Neural crest cell (in vitro differentiated cells): ENCODE results near the gene ARFGEF2. TPM values are rescaled to one million over a fixed set of nuclear protein-coding genes. Genes with fewer than 3 reads are reported as not detected.

Experiments
- DNase-seq: peaks from one replicate; pipeline ENCODE4 v3.0.0; 2021; ENCODE audit warnings: low read depth, mixed read lengths, low spot score
- H3K27ac Mint-ChIP-seq: one replicate; pipeline ENCODE4 v1.8.0; 2021; ENCODE audit warnings: mild to moderate bottlenecking, mixed read lengths; ENCODE audit not compliant: unreplicated experiment
- H3K27me3 Mint-ChIP-seq: 2 replicates; pipeline ENCODE4 v1.8.0; 2021; ENCODE audit warnings: low read depth, mild to moderate bottlenecking, mixed read lengths
- H3K36me3 Mint-ChIP-seq: 2 replicates; pipeline ENCODE4 v1.8.0; 2021; ENCODE audit warnings: low read depth, mild to moderate bottlenecking, mixed read lengths
- H3K4me1 Mint-ChIP-seq: 2 replicates; pipeline ENCODE4 v1.8.0; 2021; ENCODE audit warnings: mixed read lengths
- H3K4me3 Mint-ChIP-seq: one replicate; pipeline ENCODE4 v1.8.0; 2021; ENCODE audit warnings: mild to moderate bottlenecking, mixed read lengths
- H3K9me3 Mint-ChIP-seq: 2 replicates; pipeline ENCODE4 v1.8.0; 2021; ENCODE audit warnings: mixed read lengths
- CTCF ChIP-seq: fragments of 200-600 bp; sonication (generic); conservative IDR thresholded peaks from 2 replicates; pipeline ENCODE4 v1.5.0; 2021; ENCODE audit warnings: antibody characterized with exemption, mild to moderate bottlenecking
- total RNA-seq: library from RNA; stranded (reverse); gene quantifications from 2 replicates; pipeline ENCODE4 v1.2.1, GENCODE V29; 2021

Gene ARFGEF2
- total RNA-seq, 1 donor from 2014 or later, result 18.0 TPM

GRCh38 chr20:48944663-48945297 is 23.3 kb downstream of the ARFGEF2 start:
- Mint-ChIP-seq H3K9me3 (no peaks in the 10 kb centered on the region), H3K27me3 (no peaks in the 10 kb centered on the region), H3K27ac (no peak overlapping the region), H3K36me3 (no peaks in the 10 kb centered on the region), H3K4me1 (no peaks in the 10 kb centered on the region), H3K4me3 (no peak overlapping the region)
- no peak for TF ChIP-seq CTCF
- DNase-seq, result no peak

GRCh38 chr20:48945840-48946514 is 24.5 kb downstream of the ARFGEF2 start:
- Mint-ChIP-seq H3K4me3 (no peak overlapping the region), H3K9me3 (no peaks in the 10 kb centered on the region), H3K27ac (no peak overlapping the region), H3K36me3 (no peaks in the 10 kb centered on the region), H3K4me1 (no peaks in the 10 kb centered on the region), H3K27me3 (no peaks in the 10 kb centered on the region)
- DNase-seq, result no peak
- TF ChIP-seq CTCF, result no peak

GRCh38 chr20:48948612-48949011 is 27.1 kb downstream of the ARFGEF2 start:
- TF ChIP-seq CTCF, result no peak
- no peak for DNase-seq
- no peak overlapping the region for H3K27ac Mint-ChIP-seq
- H3K36me3 Mint-ChIP-seq, result no peaks in the 10 kb centered on the region
- no peaks in the 10 kb centered on the region for H3K27me3 Mint-ChIP-seq
- H3K9me3 Mint-ChIP-seq, result no peaks in the 10 kb centered on the region
- no peak overlapping the region for H3K4me3 Mint-ChIP-seq
- no peaks in the 10 kb centered on the region for H3K4me1 Mint-ChIP-seq

GRCh38 chr20:48949304-48950170 is 28.0 kb downstream of the ARFGEF2 start:
- Mint-ChIP-seq H3K27me3 (no peaks in the 10 kb centered on the region), H3K36me3 (no peaks in the 10 kb centered on the region), H3K27ac (no peak overlapping the region), H3K4me3 (no peak overlapping the region), H3K4me1 (no peaks in the 10 kb centered on the region), H3K9me3 (no peaks in the 10 kb centered on the region)
- TF ChIP-seq CTCF, result peak; percentile 34
- no peak for DNase-seq

- TF ChIP-seq CTCF, result no peak
These were observed 29.5 kb downstream of the ARFGEF2 start for GRCh38 chr20:48951041-48951440.

More at GRCh38 chr20:48951041-48951440, 29.5 kb downstream of the ARFGEF2 start:
- Mint-ChIP-seq H3K27ac (no peak overlapping the region), H3K9me3 (no peaks in the 10 kb centered on the region), H3K36me3 (no peaks in the 10 kb centered on the region), H3K27me3 (no peaks in the 10 kb centered on the region), H3K4me1 (no peaks in the 10 kb centered on the region), H3K4me3 (no peak overlapping the region)
- DNase-seq, result no peak
